NCI-H128 (cell line): Measurements from ENCODE around the gene ARPC2.

ENCODE experiments used
- DNase-seq: peaks from one replicate; lab custom pipeline; 2025; ENCODE audit not compliant: unreplicated experiment; lab: John Stamatoyannopoulos, UW

Gene ARPC2

DNA sequence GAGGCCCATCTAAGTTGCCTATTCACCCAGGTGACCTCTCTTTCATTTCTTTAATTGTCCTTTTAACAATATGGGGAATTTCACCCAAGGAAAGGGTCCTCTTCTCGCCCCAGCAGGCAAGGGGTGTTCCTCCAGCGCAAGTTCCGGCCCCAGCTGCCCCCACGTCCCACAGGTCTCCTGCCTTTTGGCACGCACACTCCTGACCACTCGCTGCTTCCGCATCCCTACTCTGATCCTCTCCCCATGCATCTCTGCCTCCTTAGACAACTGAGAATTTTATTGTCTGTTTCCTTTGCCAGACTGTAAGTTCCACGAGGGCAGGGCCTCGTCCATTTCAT lies 684 bp upstream of the ARPC2 start:
- DNase-seq = no peak

DNA sequence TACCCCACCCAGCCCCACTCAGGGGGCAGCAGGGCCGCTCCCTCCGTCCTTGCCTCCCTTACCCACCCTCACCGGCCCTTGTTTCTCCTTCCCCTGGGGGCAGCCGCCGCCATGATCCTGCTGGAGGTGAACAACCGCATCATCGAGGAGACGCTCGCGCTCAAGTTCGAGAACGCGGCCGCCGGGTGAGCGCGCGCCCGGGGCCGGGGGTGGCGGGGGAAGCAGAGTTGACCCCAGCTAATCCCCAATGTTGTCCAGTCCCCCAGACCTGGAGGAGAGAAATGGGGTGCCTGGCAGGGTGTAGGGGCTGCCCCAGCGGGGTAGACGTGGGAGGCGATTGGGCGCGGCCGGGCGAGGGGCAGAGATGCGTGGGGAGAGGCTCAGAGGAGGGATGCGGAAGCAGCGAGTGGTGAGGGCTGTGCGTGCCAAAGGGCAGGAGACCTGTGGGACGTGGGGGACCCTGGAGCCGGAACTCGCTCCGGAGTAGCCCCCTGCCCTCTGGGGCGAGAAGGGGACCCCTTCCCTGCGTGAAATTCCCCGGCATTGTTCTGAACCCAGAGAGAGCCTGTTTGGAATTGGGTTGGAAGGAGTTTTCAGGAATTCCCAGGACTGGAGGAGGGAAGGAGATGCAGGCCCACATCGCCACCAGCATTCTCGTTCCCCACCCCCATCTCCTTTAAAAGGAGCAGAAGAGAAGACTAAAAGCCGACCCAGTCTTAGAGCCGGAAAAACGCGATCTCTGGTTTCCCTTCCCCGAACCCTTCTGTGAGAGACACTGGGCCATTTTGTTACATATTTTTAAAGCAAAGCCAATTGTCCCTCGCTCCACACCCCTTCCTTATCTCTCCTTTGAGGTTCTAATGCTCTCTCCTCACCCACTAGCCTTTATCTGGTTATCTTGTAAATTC lies 625 bp downstream of the ARPC2 start:
- DNase-seq = no peak

- no peak for DNase-seq
Measured at GRCh38 chr2:218218268-218219185, 1.5 kb downstream of the ARPC2 start.

GRCh38 chr2:218219934-218220333 lies 2.9 kb downstream of the ARPC2 start:
- DNase-seq = no peak

GRCh38 chr2:218221000-218221399 lies 4.0 kb downstream of the ARPC2 start:
- DNase-seq = no peak

- no peak for DNase-seq
Measured at GRCh38 chr2:218223046-218223445, 6.1 kb downstream of the ARPC2 start.

- DNase-seq = no peak
Measured at GRCh38 chr2:218224186-218224585, 7.2 kb downstream of the ARPC2 start.

- no peak for DNase-seq
Measured at GRCh38 chr2:218226903-218227302, 9.9 kb downstream of the ARPC2 start.

DNA sequence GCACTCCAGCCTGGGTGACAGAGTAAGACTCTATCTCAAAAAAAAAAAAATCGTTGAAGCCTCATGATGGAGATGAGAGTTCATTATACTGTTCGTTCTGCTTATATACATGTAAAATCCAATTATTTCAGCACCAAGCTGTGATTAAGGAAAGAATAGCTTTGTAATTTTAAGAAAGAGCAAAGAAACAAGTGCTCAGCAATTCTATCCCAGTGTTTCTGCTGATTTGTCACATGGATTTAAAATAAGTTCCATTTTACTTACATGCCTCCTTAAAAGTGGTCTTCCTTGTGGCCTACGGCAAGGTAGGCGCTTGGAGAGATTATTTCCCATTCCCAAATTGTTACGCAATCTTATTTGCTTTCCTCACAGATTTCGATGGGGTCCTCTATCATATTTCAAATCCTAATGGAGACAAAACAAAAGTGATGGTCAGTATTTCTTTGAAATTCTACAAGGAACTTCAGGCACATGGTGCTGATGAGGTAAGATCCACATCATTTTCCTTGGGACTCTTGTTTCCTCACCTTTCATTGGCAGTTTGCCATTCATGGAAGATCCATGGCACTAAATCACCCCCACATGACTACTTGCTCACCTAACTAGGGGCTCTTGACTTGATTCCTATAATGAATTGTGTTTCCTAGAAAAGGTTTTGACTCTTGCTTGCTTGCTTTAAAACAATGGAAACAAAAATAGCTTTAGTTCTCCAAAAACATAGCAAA lies 11.5 kb downstream of the ARPC2 start:
- no peak for DNase-seq

- DNase-seq = no peak
Measured at GRCh38 chr2:218229239-218229638, 12.2 kb downstream of the ARPC2 start.

- no peak for DNase-seq
Measured at GRCh38 chr2:218229851-218230250, 12.9 kb downstream of the ARPC2 start.

DNA sequence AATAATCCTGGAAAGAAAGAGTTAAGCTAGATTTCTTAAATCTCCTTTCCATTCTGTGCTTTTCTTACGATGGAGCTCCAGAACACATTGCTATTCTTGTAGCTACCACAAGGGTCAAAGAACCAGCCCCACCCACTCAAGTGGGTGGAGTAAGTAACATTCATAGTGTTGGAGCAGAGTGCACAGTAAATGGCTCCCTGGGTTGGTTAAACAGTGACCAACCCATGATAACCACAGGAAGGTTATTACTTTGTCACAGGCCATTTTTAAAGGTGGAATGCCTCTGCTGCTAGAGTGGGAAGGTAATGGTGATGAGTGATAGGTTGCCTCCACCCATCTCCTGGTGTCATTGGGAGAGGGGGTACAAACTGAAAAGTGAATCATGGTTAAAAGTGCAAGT lies 13.9 kb downstream of the ARPC2 start:
- DNase-seq = no peak

GRCh38 chr2:218233543-218233942 lies 16.6 kb downstream of the ARPC2 start:
- DNase-seq = no peak

- DNase-seq = no peak
Measured at GRCh38 chr2:218234521-218234920, 17.5 kb downstream of the ARPC2 start.

DNA sequence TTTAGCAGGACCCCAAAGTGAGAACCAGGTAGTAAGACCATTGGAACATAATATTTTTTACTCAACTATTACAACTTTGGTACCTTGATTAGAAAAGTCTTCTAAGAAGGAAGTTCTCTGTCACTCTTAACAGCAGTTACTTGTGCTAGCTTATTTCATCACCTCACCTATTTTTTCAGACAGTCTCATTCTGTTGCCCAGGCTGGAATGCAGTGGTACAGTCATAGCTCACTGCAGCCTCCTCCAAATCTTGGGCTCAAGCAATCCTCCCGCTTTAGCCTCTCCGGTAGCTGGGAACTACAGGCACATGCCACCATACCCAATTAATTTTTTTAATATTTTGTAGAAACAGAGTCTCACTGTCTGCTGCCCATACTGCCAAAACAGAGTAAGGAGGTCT lies 18.0 kb downstream of the ARPC2 start:
- DNase-seq = no peak

GRCh38 chr2:218236829-218237228 lies 19.8 kb downstream of the ARPC2 start:
- no peak for DNase-seq

DNA sequence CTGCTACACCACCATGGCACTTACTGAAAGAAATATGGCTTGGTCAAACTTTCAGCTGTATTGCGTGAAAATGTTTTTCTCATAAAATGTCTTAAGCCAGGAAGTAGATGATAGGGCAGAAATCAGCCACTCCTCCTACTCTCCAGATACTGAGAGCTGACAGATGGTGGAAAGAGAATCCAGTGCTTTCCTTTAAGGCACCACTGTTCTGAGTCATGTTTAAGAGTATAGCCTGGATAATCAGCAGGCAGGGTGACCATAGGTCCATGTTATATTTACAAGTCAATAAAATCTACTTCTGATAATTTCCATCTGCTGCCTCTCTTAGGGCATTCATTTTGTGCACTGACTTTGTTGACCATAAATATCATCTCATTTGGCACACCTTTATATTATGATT lies 21.9 kb downstream of the ARPC2 start:
- no peak for DNase-seq

GRCh38 chr2:218244204-218244603 lies 27.2 kb downstream of the ARPC2 start:
- DNase-seq = no peak

GRCh38 chr2:218244665-218245064 lies 27.7 kb downstream of the ARPC2 start:
- no peak for DNase-seq

- DNase-seq = no peak
Measured at GRCh38 chr2:218245214-218245613, 28.2 kb downstream of the ARPC2 start.

- DNase-seq = no peak
Measured at GRCh38 chr2:218249691-218250090, 32.7 kb downstream of the ARPC2 start.
